Endothelial cell (in vitro differentiated cells): ENCODE measurements around the gene DDX10. TPM values are rescaled to one million over a fixed set of nuclear protein-coding genes. Genes with fewer than 3 reads are reported as not detected.

ENCODE experiments used
- DNase-seq: peaks from one replicate; pipeline ENCODE4 v3.0.0; 2021; ENCODE audit warnings: low spot score
- H3K27ac Mint-ChIP-seq: one replicate; pipeline ENCODE4 v1.8.0; 2021; ENCODE audit warnings: mixed read lengths, inconsistent platforms; ENCODE audit not compliant: unreplicated experiment
- H3K27me3 Mint-ChIP-seq: one replicate; pipeline ENCODE4 v1.8.0; 2021; ENCODE audit warnings: mild to moderate bottlenecking, moderate library complexity, mixed read lengths, inconsistent platforms; ENCODE audit not compliant: unreplicated experiment
- H3K36me3 Mint-ChIP-seq: one replicate; pipeline ENCODE4 v1.8.0; 2021; ENCODE audit warnings: mild to moderate bottlenecking, low read depth, mixed read lengths, inconsistent platforms; ENCODE audit not compliant: unreplicated experiment
- H3K4me1 Mint-ChIP-seq: one replicate; pipeline ENCODE4 v1.8.0; 2021; ENCODE audit warnings: mild to moderate bottlenecking, mixed read lengths, inconsistent platforms; ENCODE audit not compliant: unreplicated experiment
- H3K4me3 Mint-ChIP-seq: one replicate; pipeline ENCODE4 v1.8.0; 2021; ENCODE audit warnings: mild to moderate bottlenecking, mixed read lengths, inconsistent platforms; ENCODE audit not compliant: unreplicated experiment
- H3K9me3 Mint-ChIP-seq: one replicate; pipeline ENCODE4 v1.8.0; 2021; ENCODE audit warnings: mixed read lengths, inconsistent platforms; ENCODE audit not compliant: unreplicated experiment
- CTCF ChIP-seq: fragments of 200-600 bp; sonication (generic); IDR thresholded peaks from one replicate; pipeline ENCODE4 v1.5.0; 2021; ENCODE audit warnings: antibody characterized with exemption; ENCODE audit not compliant: unreplicated experiment
- total RNA-seq: library from RNA; stranded (reverse); fragmentation: NEBNext Ultra II Directional; extraction: Animal tissue kit (Norgen Biotek cat#: 25700); gene quantifications from one replicate; pipeline ENCODE4 v1.2.1, GENCODE V29; 2021; ENCODE audit not compliant: unreplicated experiment

Gene DDX10
- total RNA-seq, 1 donor from 2014 or later, result 20.9 TPM

GRCh38 chr11:108938604-108939003, 273.7 kb downstream of the DDX10 start:
- Mint-ChIP-seq H3K27ac (no peak overlapping the region), H3K27me3 (peaks cover 3% of the 10 kb centered on the region), H3K36me3 (peaks cover 4% of the 10 kb centered on the region), H3K9me3 (no peaks in the 10 kb centered on the region), H3K4me3 (no peak overlapping the region), H3K4me1 (peaks cover 6% of the 10 kb centered on the region)
- TF ChIP-seq CTCF, result no peak
- DNase-seq, result no peak

- no peak overlapping the region for H3K27ac Mint-ChIP-seq
- no peak for DNase-seq
- no peak overlapping the region for H3K4me3 Mint-ChIP-seq
- peaks cover 4% of the 10 kb centered on the region for H3K36me3 Mint-ChIP-seq
- peaks cover 3% of the 10 kb centered on the region for H3K27me3 Mint-ChIP-seq
- no peaks in the 10 kb centered on the region for H3K9me3 Mint-ChIP-seq
- peaks cover 2% of the 10 kb centered on the region for H3K4me1 Mint-ChIP-seq
- TF ChIP-seq CTCF, result no peak
Measured at GRCh38 chr11:108939135-108939534, 274.3 kb downstream of the DDX10 start.

GRCh38 chr11:108943853-108944252, 279.0 kb downstream of the DDX10 start:
- Mint-ChIP-seq H3K27ac (no peak overlapping the region), H3K4me3 (no peak overlapping the region), H3K36me3 (peaks cover 4% of the 10 kb centered on the region), H3K9me3 (no peaks in the 10 kb centered on the region), H3K4me1 (no peaks in the 10 kb centered on the region), H3K27me3 (peaks cover 3% of the 10 kb centered on the region)
- DNase-seq, result no peak
- TF ChIP-seq CTCF, result no peak

GRCh38 chr11:108944471-108945178, 279.8 kb downstream of the DDX10 start:
- Mint-ChIP-seq H3K36me3 (peaks cover 4% of the 10 kb centered on the region), H3K4me3 (no peak overlapping the region), H3K27me3 (peaks cover 3% of the 10 kb centered on the region), H3K9me3 (no peaks in the 10 kb centered on the region), H3K4me1 (no peaks in the 10 kb centered on the region), H3K27ac (no peak overlapping the region)
- no peak for DNase-seq
- no peak for TF ChIP-seq CTCF

GRCh38 chr11:108945341-108945740, 280.5 kb downstream of the DDX10 start:
- Mint-ChIP-seq H3K36me3 (peaks cover 4% of the 10 kb centered on the region), H3K9me3 (no peaks in the 10 kb centered on the region), H3K27ac (no peak overlapping the region), H3K4me1 (no peaks in the 10 kb centered on the region), H3K4me3 (no peak overlapping the region), H3K27me3 (peaks cover 3% of the 10 kb centered on the region)
- no peak for DNase-seq
- no peak for TF ChIP-seq CTCF
